ENCODE results near the gene TTLL11.

DNA sequence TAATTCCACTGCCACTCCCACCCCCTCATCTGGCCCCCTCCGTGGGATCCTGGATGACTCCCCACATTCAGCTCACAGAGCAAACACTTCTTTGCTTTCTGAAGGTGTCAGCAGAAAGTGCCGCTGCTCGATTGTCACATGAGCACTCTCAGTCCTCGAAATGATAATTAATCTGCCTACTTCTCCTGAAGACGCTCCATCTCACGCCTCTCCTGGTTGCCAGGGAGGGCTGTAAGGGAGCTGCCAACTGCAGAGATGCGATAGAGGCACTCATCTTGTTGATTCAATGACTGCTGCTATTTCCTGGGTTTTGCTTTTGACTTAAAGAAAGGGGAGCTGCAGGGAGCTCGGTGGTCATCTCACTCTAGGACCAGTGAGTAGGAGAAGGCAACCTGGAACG lies 235.2 kb downstream of the TTLL11 start:
- TF ChIP-seq, protein P1, sequence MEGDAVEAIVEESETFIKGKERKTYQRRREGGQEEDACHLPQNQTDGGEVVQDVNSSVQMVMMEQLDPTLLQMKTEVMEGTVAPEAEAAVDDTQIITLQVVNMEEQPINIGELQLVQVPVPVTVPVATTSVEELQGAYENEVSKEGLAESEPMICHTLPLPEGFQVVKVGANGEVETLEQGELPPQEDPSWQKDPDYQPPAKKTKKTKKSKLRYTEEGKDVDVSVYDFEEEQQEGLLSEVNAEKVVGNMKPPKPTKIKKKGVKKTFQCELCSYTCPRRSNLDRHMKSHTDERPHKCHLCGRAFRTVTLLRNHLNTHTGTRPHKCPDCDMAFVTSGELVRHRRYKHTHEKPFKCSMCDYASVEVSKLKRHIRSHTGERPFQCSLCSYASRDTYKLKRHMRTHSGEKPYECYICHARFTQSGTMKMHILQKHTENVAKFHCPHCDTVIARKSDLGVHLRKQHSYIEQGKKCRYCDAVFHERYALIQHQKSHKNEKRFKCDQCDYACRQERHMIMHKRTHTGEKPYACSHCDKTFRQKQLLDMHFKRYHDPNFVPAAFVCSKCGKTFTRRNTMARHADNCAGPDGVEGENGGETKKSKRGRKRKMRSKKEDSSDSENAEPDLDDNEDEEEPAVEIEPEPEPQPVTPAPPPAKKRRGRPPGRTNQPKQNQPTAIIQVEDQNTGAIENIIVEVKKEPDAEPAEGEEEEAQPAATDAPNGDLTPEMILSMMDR (IDR thresholded peaks at IDR 0.05), result no peak
- TF ChIP-seq EZH2 (IDR thresholded peaks at IDR 0.05), result no peak
- no peak for TF ChIP-seq EZH2phosphoT487 (IDR thresholded peaks at IDR 0.05)

Data from neural progenitor cell (in vitro differentiated cells).